DOHH2 (cell line): ENCODE data around the gene JAG2.

ENCODE experiments used
- H3F3A ChIP-seq: fragments of 200-600 bp; sonication (generic), shearing (Covaris generic); 2 replicates; pipeline ENCODE4 v1.6.0; 2016; ENCODE audit warnings: antibody characterized with exemption, mild to moderate bottlenecking; ENCODE audit not compliant: control insufficient read depth, insufficient read depth
- H3K27ac ChIP-seq: fragments of 200-600 bp; sonication (generic); 2 replicates; pipeline ENCODE4 v1.5.1; 2014; ENCODE audit warnings: low read depth, mild to moderate bottlenecking, low read length, moderate library complexity
- H3K27me3 ChIP-seq: fragments of 200-600 bp; sonication (generic); 2 replicates; pipeline ENCODE4 v1.6.1; 2014; ENCODE audit warnings: mild to moderate bottlenecking, low read length, mixed read lengths; ENCODE audit not compliant: control insufficient read depth
- H3K36me3 ChIP-seq: fragments of 200-600 bp; sonication (generic); 2 replicates; pipeline ENCODE4 v1.6.1; 2014; ENCODE audit warnings: mild to moderate bottlenecking, low read length, moderate library complexity, mixed read lengths; ENCODE audit not compliant: control insufficient read depth
- H3K4me1 ChIP-seq: fragments of 200-600 bp; sonication (generic); 2 replicates; pipeline ENCODE4 v1.6.1; 2014; ENCODE audit warnings: mild to moderate bottlenecking, low read length, mixed read lengths; ENCODE audit not compliant: control insufficient read depth
- H3K4me2 ChIP-seq: fragments of 200-600 bp; sonication (generic); 2 replicates; pipeline ENCODE4 v1.6.0; 2014; ENCODE audit warnings: mild to moderate bottlenecking, low read length, moderate library complexity
- H3K4me3 ChIP-seq: fragments of 200-600 bp; sonication (generic); 2 replicates; pipeline ENCODE4 v1.5.1; 2014; ENCODE audit warnings: mild to moderate bottlenecking, low read length, mixed read lengths
- H3K79me2 ChIP-seq: fragments of 200-600 bp; sonication (generic); 2 replicates; pipeline ENCODE4 v1.6.1; 2014; ENCODE audit warnings: mild to moderate bottlenecking, low read length, mixed read lengths; ENCODE audit not compliant: control insufficient read depth
- H3K9me2 ChIP-seq: fragments of 200-600 bp; sonication (generic); replicated peaks from 2 replicates; pipeline ENCODE4 v1.6.1; 2014; ENCODE audit warnings: mild to moderate bottlenecking, low read length, mixed read lengths; ENCODE audit not compliant: control insufficient read depth
- H3K9me3 ChIP-seq: fragments of 200-600 bp; sonication (generic); 2 replicates; pipeline ENCODE4 v1.6.1; 2014; ENCODE audit warnings: antibody characterized with exemption, low read length, mixed read lengths; ENCODE audit not compliant: control insufficient read depth, insufficient read depth
- H4K20me1 ChIP-seq: fragments of 200-600 bp; sonication (generic); 2 replicates; pipeline ENCODE4 v1.6.0; 2014; ENCODE audit warnings: low read depth, mild to moderate bottlenecking, antibody characterized with exemption, low read length, moderate library complexity; ENCODE audit not compliant: control insufficient read depth, insufficient read depth
- CTCF ChIP-seq: fragments of 200-600 bp; sonication (generic); IDR thresholded peaks from one replicate; pipeline ENCODE4 v1.5.1; 2014; ENCODE audit warnings: antibody characterized with exemption, mild to moderate bottlenecking, low read depth, low read length; ENCODE audit not compliant: poor library complexity, severe bottlenecking
- EZH2phosphoT487 ChIP-seq: fragments of 200-600 bp; sonication (generic); IDR thresholded peaks from 2 replicates; pipeline ENCODE4 v1.6.1; 2017; ENCODE audit warnings: borderline replicate concordance, mild to moderate bottlenecking, antibody characterized with exemption, low read length, moderate library complexity, mixed read lengths

Gene JAG2

GRCh38 chr14:105199093-105199492, 30.5 kb upstream of the JAG2 start:
- Histone ChIP-seq H3K36me3 (no peaks in the 10 kb centered on the region), H3K27me3 (peaks cover 60% of the 10 kb centered on the region), H3K27ac (no peak overlapping the region), H3K4me1 (peaks cover 19% of the 10 kb centered on the region), H3K4me2 (no peak overlapping the region), H3K79me2 (no peaks in the 10 kb centered on the region), H3K9me2 (no peaks in the 10 kb centered on the region), H3K4me3 (no peak overlapping the region), H3F3A (no peaks in the 10 kb centered on the region), H4K20me1 (no peaks in the 10 kb centered on the region; the same call in none of the 2 replicates), H3K9me3 (no peaks in the 10 kb centered on the region)
- TF ChIP-seq EZH2phosphoT487: no peak
- no peak for TF ChIP-seq CTCF

GRCh38 chr14:105198588-105198987, 30.0 kb upstream of the JAG2 start:
- no peak overlapping the region for H3K27ac ChIP-seq
- no peaks in the 10 kb centered on the region for H3K79me2 ChIP-seq
- peaks cover 60% of the 10 kb centered on the region for H3K27me3 ChIP-seq
- H3K36me3 ChIP-seq: no peaks in the 10 kb centered on the region
- H3K4me1 ChIP-seq: peaks cover 24% of the 10 kb centered on the region
- no peak overlapping the region for H3K4me3 ChIP-seq
- no peaks in the 10 kb centered on the region for H3F3A ChIP-seq
- TF ChIP-seq CTCF (no peak), EZH2phosphoT487 (no peak)
- no peaks in the 10 kb centered on the region for H3K9me3 ChIP-seq
- H3K9me2 ChIP-seq: no peaks in the 10 kb centered on the region
- H3K4me2 ChIP-seq: no peak overlapping the region
- no peaks in the 10 kb centered on the region; the same call in none of the 2 replicates for H4K20me1 ChIP-seq

- no peaks in the 10 kb centered on the region for H3K9me3 ChIP-seq
- no peaks in the 10 kb centered on the region for H3K9me2 ChIP-seq
- H3K36me3 ChIP-seq: no peaks in the 10 kb centered on the region
- TF ChIP-seq CTCF (no peak), EZH2phosphoT487 (no peak)
- H3K4me3 ChIP-seq: no peak overlapping the region
- H3K27me3 ChIP-seq: peaks cover 56% of the 10 kb centered on the region
- no peaks in the 10 kb centered on the region; the same call in 1 of the 2 replicates for H4K20me1 ChIP-seq
- H3K4me1 ChIP-seq: peaks cover 30% of the 10 kb centered on the region
- H3K4me2 ChIP-seq: no peak overlapping the region
- H3K27ac ChIP-seq: no peak overlapping the region
- no peaks in the 10 kb centered on the region for H3K79me2 ChIP-seq
- no peaks in the 10 kb centered on the region for H3F3A ChIP-seq
Observed at GRCh38 chr14:105197211-105197641, 28.6 kb upstream of the JAG2 start.
